HG03520 (cell line): ENCODE measurements around the gene PLXNA4.

Experiments
- ATAC-seq: cut with Tn5 transposase; IDR thresholded peaks from one replicate; pipeline ENCODE4 v1.9.1; 2021; ENCODE audit warnings: mild to moderate bottlenecking, moderate library complexity; ENCODE audit not compliant: unreplicated experiment

Gene PLXNA4

DNA sequence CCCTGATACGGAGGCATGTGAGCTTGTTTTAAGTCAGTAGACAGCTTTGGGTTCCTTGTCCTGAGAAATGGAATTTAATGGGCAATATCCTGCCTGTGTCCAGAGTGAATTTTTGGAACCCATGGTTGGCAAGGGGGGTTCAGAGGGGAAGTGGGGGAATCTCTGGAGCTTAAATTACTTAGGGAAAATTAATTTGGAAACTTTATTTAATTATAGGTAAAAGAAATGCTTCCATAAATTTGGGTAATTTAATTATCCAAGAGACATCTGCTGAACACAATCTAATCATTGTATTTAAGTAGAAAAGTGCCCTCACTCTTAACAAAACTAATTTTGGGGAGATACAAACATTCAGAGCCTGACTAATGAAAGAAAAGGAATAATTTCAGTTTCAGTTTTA lies 99.7 kb downstream of the PLXNA4 start:
- ATAC-seq = no peak

DNA sequence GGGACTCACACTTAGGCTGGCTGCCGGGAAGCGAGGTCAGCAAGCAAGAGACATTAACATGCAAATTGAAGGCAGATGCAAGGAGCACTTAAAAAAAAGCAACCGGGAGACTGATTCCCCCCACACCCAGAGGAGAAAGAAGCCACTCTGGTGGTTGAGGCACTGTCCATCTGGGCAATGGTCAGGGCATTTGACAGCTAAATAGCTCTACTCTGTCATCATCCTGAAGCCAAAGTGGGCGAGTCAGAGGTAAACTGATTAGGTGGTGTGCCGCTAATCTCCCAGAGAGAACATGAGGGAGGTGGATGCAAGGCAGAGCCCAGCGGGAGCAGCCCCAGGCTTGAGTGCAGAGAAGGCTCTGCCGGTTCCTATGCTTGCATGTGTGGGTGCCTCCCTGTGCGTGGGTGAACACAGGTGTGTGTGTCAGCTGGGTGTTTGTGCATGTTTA lies 100.6 kb downstream of the PLXNA4 start:
- no peak for ATAC-seq

DNA sequence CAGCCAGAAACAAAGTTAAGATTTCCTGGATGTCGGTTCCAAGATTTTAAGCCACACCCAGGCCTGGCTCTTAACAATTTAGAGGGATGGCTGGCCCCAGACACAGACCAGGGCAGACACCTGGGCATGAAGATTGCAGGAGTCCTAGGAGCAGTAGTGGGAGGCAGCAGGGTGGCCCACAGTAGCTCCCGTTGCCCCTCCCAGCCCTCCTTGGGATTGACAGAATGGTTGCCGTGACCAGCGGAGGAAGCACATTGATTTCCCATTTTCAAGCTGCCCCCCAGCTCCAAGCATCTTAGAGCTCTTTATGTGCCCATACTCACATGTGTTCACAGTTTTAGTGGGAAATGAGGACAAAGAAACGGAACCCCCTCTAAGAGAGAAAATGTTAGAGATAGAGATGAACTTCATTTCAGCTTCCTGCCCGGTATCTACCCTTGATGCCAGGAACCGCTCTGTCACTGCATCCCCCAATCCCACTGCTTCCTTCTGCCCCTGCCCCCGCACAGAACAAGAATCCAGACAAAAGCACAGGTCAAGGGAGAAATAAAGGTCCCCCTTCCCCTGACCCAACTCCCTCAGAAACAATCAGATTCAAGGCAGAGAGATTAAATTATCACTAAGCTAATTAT lies 101.1 kb downstream of the PLXNA4 start:
- ATAC-seq = no peak

DNA sequence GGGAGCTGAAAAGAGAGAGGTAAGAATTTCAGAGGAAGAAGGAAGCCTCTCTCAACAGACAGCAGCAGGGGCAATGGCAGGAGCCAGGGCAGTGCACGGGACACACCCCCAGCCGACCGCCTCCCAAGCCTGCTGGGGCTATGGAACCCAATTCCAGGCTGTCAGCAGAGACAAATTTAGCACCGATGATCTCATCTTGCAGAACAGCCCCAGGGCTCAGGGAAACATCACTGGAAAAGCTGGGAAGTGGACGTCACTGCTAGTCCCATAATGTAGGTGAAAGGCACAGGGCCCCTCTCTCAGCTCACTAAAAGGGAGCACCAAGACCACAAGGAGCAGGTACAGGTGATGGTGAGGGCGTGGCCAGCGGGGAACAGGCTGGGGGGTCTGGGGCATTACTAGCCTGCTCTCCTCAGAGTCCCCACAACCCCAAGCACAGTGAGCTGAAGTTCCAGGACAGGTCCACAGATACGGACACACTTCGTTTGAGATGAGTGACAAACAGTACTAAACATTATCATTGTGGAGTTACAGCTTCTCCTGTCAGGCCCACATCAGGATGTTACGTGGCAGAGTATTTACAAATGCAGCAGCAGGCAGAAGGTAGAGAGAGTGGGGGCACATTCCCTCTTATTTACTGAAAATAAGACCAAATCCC lies 103.7 kb downstream of the PLXNA4 start:
- no peak for ATAC-seq

DNA sequence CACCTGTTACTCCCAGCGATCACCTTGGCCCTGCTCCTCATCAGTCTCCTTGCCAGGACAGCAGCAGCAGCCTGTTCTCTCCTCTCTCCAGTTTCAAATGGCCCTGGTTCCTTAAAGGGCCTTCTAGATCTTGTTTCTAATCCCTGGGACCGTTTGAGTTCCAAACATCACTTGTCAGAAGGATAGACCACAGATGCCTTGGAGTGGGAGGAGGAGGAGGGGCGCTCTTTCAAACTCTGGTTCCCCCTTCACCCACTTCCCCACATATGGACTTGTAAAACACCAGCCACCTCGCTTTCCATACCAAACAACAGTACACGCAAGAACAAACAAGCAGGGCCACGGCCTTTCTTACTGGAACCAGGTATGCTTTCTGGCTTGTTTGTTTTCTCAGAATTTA lies 104.8 kb downstream of the PLXNA4 start:
- no peak for ATAC-seq

DNA sequence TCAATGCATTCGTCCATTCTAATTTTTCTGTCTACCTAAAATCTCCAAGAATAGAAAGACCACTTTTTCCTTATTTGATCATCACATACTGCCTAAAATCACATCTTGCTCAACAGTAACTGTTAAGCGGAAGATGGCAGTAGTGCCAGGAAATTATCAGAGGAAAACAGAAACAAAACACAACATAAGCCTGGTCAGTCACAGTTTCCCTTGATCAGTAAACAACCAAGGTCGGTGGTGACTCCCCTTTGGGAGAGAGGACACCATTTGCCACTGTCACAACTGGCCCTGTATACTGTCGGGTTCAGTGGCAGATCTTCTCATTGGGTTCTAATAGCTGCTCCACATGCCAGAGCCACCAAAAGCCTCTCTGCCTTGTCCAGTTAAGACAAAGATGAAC lies 106.6 kb downstream of the PLXNA4 start:
- ATAC-seq = no peak

DNA sequence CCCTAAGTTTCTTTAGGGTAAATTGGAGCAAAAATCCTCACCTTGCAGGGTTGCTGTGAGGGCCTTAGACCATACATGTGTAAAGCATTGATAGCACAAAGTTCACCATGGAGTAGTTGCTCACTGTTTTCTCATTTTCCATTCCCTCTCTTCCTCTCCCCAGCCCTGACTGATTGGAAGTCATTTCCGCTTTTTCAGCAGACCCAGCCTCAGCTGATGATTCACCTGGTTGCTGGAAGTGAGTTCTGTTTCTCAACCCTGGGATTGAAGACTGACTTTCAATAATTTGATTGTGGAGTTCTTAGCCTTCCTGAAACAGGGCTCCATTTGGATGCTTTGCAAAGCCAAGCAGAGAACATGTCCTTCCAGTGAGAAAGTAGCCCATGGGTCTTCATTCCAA lies 107.0 kb downstream of the PLXNA4 start:
- ATAC-seq = no peak

DNA sequence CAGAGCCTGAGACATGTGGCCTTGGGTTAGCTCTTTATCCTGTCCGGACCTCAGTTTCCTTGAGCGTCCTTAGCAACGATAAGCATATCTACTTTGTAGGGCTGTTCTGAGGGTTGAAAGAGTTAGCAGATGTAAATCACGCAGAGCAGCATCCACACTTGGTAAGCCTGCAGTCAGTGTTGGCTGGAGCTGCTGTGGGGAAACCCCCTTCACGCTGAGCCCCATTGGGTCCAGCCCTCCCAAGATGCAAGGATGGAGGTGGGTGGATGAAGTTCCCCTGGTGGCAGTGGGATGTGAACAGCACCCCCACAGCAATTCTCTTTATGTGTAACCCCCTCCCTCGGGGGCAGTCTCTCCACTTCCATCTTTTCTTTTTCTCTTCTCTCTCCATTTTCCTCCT lies 109.9 kb downstream of the PLXNA4 start:
- ATAC-seq = no peak

DNA sequence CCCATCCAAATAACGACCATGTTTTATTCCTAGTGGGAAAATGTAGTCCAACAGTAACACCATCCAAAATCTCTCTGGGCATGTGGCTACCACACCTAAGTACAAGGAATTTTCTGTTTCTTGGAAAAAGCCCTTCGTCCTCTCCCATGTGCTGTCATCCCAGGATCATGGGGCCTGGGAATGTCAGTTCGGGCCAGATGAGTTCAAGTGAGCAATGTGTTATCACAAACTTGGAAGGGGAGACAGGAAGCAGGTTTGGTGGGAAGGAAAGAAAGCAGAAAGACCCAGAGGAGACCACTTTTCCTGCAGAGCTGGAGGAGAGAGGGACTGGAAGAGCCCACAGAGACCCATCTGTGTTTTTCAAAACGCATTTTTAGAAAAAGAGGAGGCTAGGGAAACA lies 110.8 kb downstream of the PLXNA4 start:
- no peak for ATAC-seq

DNA sequence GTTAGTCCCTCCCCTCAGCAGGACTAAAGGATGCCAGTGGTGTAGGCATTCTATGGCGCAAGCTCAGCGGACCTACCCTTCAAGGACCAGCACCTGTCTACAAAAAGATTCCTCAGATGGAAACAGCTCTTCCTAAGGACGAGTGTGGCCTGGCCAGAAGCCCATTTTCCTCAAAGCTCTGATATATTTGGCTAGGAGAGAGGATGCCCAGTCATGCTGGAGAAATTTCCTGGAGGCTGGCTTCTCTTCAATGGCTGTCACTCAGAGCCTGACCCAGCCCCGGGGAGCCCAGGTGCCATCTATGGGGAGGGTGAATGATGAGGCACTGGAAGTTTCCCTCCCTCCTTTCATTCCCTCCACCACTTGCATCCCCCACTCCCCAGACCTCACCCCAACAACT lies 111.5 kb downstream of the PLXNA4 start:
- no peak for ATAC-seq

DNA sequence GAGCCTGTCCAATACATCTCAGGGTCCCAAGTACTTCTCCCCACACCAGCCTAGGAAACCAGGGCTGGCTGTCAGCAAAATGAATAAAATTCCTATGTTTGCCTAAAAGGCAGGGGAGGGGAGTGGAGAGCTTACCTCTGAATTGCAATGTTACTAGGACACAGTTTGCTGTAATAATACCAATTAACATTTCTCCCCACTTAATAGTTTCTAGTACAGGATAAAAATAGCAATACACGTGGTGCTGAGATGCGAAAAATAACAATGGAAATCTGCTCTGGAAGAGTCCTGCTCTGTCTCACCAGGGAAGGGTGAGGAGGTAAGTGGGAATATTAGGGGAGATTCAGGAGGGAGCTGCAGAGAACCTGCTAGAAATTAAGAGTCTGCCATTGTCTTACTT lies 112.3 kb downstream of the PLXNA4 start:
- ATAC-seq = no peak

DNA sequence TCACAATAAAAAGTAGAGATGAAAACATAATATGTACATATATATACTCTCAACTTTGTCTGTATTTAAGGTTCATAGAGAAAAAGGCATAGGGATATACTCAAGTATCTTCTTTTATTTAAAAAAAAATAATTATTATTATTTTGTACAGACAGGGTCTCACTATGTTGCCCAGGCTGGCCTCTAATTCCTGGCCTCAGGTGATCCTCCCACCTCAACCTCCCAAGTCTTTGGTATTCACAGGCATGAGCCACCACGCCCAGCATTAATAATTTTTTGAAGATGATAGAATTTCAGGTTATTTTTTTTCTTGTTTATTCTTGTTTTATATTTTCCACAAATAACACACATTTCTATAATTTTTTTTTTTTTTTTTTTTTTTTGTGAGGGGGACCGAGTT lies 113.8 kb downstream of the PLXNA4 start:
- ATAC-seq = no peak

DNA sequence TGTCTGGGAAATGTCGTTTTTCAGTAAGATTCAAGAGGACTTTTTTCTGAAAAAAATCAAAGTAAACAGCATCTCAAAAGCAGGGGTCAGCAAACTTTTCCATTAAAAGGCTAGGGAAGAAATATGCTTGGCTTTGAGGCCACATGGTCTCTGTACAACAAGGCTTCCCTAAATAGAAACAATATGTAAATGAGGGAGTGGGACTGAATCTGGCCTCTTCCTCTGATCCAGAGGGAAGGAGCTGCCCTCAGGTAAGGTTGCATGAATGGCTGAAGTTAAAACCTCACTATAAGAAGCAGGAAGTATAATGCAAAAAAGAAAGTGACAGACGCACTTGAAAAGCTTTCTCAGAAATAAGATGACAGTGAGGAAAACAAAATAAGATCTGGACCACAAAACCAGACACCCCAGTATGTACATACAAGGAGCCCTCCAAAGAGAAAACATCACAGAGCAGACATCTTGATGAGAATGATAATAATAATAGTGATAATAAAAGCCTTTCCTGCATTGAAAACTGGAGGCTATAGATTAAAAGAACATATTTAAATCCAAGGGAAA lies 115.2 kb downstream of the PLXNA4 start:
- ATAC-seq = no peak

DNA sequence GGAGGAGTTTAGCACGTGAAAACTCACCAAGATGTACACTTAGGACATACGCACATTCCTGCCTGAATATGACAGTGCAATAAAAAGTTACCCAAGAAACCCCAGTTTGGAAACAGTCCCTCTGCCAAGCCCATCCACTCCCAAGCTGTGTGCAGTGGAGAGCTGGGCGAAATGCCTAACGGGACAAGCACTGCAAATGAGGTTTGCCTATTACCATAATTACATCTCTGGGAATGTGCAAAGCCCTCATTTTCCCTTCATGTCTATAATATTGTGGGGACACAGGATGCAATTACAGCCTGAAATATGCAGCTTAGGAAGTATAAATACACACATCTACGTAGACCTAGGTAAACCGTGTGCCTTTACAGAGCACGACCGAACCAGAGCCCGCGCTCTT lies 117.5 kb downstream of the PLXNA4 start:
- no peak for ATAC-seq

DNA sequence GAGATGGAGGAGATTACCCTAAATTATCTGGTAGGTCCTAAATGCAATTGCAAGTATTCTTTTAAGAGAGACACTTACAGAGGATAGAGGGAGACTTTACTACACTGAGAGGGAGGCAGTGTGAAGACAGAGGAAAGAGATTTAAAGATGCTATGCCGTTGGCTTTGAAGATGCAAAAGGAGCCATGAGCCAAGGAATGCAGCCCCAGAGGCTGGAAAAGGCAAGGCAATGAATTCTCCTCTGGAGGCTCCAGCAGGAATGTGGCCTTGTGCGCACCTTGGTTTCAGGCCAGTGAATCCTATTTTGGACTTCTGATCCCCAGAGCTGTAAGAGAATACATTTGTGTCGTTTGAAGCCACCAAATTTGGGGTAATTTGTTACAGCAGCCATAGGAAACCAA lies 118.6 kb downstream of the PLXNA4 start:
- no peak for ATAC-seq

DNA sequence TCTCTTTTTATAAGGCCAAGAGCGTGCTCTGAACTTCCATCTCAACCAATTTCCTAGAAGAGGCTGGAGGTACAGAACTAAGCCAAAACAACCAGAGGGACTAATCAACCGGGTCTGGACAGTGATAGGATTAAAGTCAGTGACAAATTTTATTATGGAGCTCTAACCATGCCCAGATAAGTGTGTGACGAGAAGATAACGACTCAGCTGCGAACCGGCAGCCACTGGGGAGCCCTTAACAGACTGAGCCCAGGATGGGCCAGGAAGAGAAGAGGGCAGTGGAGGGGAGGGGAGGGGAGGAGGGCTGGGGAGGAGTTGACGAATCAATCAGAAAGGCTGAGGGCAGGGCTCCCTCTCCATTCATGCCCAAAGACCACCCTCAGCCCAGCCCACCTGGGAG lies 119.9 kb downstream of the PLXNA4 start:
- no peak for ATAC-seq

DNA sequence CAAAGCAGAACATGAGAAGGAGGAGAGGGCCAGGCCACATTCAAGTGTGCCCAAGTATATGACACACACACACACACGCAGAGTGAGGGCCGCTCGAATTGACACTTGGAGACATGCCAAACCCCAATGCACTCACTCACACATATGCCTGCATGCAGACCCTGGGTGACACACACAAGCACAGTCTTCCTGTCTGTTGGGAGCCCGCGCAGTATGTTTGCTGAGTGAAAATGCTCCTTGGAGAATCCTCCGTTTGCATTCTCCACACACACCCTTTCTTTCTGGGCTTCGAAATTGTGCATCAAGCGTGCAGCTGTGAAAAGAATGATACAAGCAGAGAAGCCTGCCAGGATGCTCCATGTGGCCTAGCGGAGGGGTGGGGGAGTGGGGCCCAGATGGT lies 120.9 kb downstream of the PLXNA4 start:
- ATAC-seq = no peak

DNA sequence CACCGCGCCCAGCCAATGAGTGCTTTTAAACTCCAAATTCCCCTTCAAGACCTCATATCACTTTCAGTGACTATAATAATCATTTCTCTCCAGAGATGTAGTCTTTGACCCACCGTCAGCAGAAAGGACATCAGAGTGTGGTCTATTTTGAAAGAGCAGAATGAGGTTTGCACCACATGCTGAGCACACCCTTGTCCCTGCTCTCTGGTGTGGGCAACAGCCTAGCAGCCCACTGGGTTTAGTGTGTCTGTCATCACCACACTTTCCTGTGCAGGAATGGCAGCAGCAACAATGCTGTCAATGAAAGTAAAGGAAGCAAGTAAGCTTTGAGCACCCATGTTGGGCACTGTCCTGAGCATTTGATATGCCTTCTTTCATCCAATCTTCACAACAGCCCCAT lies 122.4 kb downstream of the PLXNA4 start:
- no peak for ATAC-seq

DNA sequence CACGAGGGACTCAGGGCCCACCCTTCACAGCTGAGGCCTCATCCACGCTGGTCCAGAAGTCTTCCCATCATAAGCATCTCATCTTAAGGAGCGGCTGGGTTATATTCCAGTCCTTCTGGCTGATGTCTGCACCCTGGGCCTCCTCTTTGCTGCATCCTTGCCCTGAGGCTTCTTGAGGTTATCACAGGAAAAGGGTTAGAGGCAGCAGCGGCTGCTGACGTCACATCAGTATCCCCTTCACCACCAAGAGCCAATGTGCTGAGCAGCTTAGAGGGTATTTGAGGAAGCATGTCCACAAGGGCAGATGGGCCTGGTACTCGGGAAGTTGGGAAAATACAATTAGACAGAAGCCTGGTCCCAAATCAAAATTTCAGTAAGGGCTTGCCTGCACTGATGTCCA lies 125.1 kb downstream of the PLXNA4 start:
- ATAC-seq = no peak

DNA sequence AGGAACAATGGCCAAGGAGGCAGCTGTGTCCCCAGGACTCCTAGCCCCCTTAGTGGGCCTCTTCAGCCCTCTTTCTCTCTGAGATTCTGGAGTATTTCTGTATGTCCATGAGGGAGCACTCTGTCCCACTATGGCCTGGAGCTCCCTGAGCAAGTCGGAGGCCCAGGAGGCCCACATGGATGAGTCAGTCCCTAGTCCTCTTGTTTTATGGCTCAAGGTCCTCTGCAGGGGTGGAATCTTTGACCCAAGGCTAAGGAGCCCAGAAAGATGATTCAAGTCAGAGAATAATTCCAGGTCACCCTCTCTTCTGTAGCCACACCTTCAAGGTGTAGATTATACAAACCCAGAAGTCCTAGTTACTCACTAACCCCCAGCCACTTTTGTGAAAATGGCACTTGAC lies 125.6 kb downstream of the PLXNA4 start:
- no peak for ATAC-seq

DNA sequence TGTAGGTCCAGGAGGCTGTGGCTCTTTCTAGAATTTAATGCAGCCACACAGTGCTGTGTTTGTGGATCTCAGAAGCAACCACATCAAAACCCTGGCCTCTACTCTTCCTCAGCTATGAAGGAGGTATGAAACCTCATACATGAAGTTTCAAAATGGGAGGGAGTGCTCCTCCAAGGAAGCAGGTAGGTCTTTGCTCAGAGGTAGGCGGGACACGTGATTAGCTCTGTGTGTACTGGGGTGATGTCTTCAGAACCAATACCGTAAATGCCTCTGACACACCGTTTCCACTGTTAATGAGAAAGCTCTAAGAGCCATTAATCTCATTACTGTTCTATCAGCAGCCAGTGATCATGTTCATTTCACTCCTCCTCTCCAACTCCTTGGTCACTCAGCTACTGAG lies 126.1 kb downstream of the PLXNA4 start:
- ATAC-seq = no peak

DNA sequence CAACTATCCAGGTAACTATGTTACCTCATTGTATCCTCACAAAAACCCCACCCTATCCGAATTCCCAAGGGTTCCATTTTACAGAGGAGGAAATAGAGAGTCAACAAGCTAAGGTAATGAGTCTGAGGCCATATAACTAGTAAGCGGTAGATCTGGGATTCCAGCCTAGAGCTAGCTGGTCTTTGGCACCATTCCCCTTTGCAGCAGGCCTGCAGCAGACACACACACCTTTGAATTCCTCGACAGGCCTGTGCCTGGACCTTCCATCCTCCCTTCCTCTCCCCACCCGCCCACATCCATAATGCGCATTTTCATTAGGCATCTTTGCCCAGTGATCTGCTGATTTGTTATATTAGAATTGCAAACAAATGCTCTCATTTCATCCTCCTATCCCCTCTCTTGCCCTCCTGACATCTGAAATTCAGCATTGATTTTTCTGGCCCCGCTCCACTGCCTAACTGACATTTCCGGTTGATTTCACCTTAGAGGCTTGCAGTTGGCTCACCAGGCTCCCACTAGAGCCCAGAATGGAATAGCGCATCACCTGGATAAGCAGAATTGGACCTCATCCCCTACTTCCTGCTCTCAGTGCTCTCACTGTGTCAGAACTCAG lies 129.5 kb downstream of the PLXNA4 start:
- ATAC-seq = no peak
